Type B pancreatic cell (in vitro differentiated cells): ENCODE data around the gene PAPPA2. TPM values are rescaled to one million over a fixed set of nuclear protein-coding genes. Genes with fewer than 3 reads are reported as not detected.

Experiments
- DNase-seq: peaks from one replicate; pipeline ENCODE4 v3.0.0; 2021; ENCODE audit warnings: mixed read lengths; ENCODE audit not compliant: unreplicated experiment; ENCODE audit errors: extremely low spot score
- H3K27ac Mint-ChIP-seq: 2 replicates; pipeline ENCODE4 v1.8.0; 2021; ENCODE audit warnings: mild to moderate bottlenecking, mixed read lengths
- H3K27me3 Mint-ChIP-seq: 2 replicates; pipeline ENCODE4 v1.8.0; 2021; ENCODE audit warnings: mixed read lengths
- H3K36me3 Mint-ChIP-seq: 2 replicates; pipeline ENCODE4 v1.8.0; 2021; ENCODE audit warnings: mixed read lengths
- H3K4me1 Mint-ChIP-seq: one replicate; pipeline ENCODE4 v1.8.0; 2021; ENCODE audit warnings: mixed read lengths; ENCODE audit not compliant: unreplicated experiment
- H3K4me3 Mint-ChIP-seq: 2 replicates; pipeline ENCODE4 v1.8.0; 2021; ENCODE audit warnings: mild to moderate bottlenecking, mixed read lengths
- H3K9me3 Mint-ChIP-seq: 2 replicates; pipeline ENCODE4 v1.8.0; 2021; ENCODE audit warnings: mixed read lengths
- CTCF ChIP-seq: fragments of 200-600 bp; sonication (generic); conservative IDR thresholded peaks from 2 replicates; pipeline ENCODE4 v1.5.0; 2021; ENCODE audit warnings: antibody characterized with exemption, mild to moderate bottlenecking
- total RNA-seq: library from RNA; stranded (reverse); gene quantifications from 2 replicates; pipeline ENCODE4 v1.2.1, GENCODE V29; 2021; ENCODE audit warnings: low replicate concordance

The PAPPA2 gene
- total RNA-seq, 1 donor from 2014 or later: 0.87 TPM

GRCh38 chr1:176774224-176774623, 311.2 kb downstream of the PAPPA2 start:
- Mint-ChIP-seq H3K4me3 (no peak overlapping the region), H3K4me1 (peaks cover 9% of the 10 kb centered on the region), H3K27me3 (no peaks in the 10 kb centered on the region), H3K27ac (no peak overlapping the region), H3K36me3 (no peaks in the 10 kb centered on the region), H3K9me3 (no peaks in the 10 kb centered on the region)
- no peak for DNase-seq
- no peak for TF ChIP-seq CTCF

GRCh38 chr1:176775378-176775777, 312.4 kb downstream of the PAPPA2 start:
- Mint-ChIP-seq H3K27ac (no peak overlapping the region), H3K4me1 (peaks cover 9% of the 10 kb centered on the region)
- TF ChIP-seq CTCF: no peak

GRCh38 chr1:176775996-176776395, 313.0 kb downstream of the PAPPA2 start:
- no peak overlapping the region for H3K27ac Mint-ChIP-seq
- H3K4me1 Mint-ChIP-seq: peaks cover 9% of the 10 kb centered on the region
- DNase-seq: no peak
- H3K4me3 Mint-ChIP-seq: no peak overlapping the region
- H3K36me3 Mint-ChIP-seq: no peaks in the 10 kb centered on the region
- TF ChIP-seq CTCF: no peak
- H3K9me3 Mint-ChIP-seq: no peaks in the 10 kb centered on the region
- H3K27me3 Mint-ChIP-seq: no peaks in the 10 kb centered on the region

More at GRCh38 chr1:176775378-176775777, 312.4 kb downstream of the PAPPA2 start:
- H3K27me3 Mint-ChIP-seq: no peaks in the 10 kb centered on the region
- no peaks in the 10 kb centered on the region for H3K36me3 Mint-ChIP-seq
- H3K4me3 Mint-ChIP-seq: no peak overlapping the region
- DNase-seq: no peak
- H3K9me3 Mint-ChIP-seq: no peaks in the 10 kb centered on the region

- TF ChIP-seq CTCF: no peak
- Mint-ChIP-seq H3K36me3 (no peaks in the 10 kb centered on the region), H3K27ac (no peak overlapping the region), H3K9me3 (no peaks in the 10 kb centered on the region), H3K4me1 (peaks cover 9% of the 10 kb centered on the region), H3K27me3 (no peaks in the 10 kb centered on the region), H3K4me3 (no peak overlapping the region)
- no peak for DNase-seq
Observed at GRCh38 chr1:176778056-176778455, 315.1 kb downstream of the PAPPA2 start.

- no peak for TF ChIP-seq CTCF
- Mint-ChIP-seq H3K27me3 (no peaks in the 10 kb centered on the region), H3K9me3 (no peaks in the 10 kb centered on the region), H3K4me3 (no peak overlapping the region), H3K36me3 (no peaks in the 10 kb centered on the region), H3K27ac (no peak overlapping the region), H3K4me1 (peaks cover 9% of the 10 kb centered on the region)
- no peak for DNase-seq
Observed at GRCh38 chr1:176779992-176780328, 317.0 kb downstream of the PAPPA2 start.

DNA sequence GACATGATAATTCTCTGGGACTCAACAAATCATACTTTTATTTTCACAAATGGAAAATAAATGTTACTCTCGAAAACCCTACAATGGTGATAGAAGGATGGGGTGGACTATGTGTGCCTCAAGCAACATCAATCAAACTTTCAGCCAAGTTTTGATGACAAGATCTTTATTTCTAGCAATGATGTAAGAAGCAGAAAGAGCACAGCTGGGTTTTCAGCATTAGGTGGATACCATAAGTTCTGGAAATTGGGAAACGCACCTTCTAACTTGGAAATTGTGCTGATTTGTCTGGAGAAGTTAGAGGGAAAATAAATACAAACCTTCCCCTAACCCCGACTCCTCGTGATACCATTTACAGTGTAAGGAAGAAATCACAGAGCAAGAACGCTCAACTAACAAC, 320.3 kb downstream of the PAPPA2 start:
- Mint-ChIP-seq H3K4me1 (peaks cover 16% of the 10 kb centered on the region), H3K9me3 (no peaks in the 10 kb centered on the region), H3K27me3 (peaks cover 5% of the 10 kb centered on the region), H3K4me3 (no peak overlapping the region), H3K36me3 (no peaks in the 10 kb centered on the region), H3K27ac (no peak overlapping the region)
- no peak for TF ChIP-seq CTCF
- no peak for DNase-seq
